GM18520 (cell line): ENCODE data around the gene CHST2.
A peak's percentile ranks its signal among the peaks of the same experiment; 100 is the strongest.

Experiments used
- ATAC-seq: cut with Tn5 transposase; IDR thresholded peaks from one replicate; pipeline ENCODE4 v1.9.1; 2021; ENCODE audit not compliant: unreplicated experiment

The CHST2 gene

GRCh38 chr3:143165612-143166285 lies 46.2 kb downstream of the CHST2 start:
- ATAC-seq, result peak; percentile 59

- ATAC-seq, result no peak
Observed at GRCh38 chr3:143166376-143166775, 46.8 kb downstream of the CHST2 start.

- ATAC-seq, result no peak
Observed at GRCh38 chr3:143167969-143168854, 48.6 kb downstream of the CHST2 start.

- ATAC-seq, result no peak
Observed at GRCh38 chr3:143168855-143169192, 49.3 kb downstream of the CHST2 start.

- ATAC-seq, result no peak
Observed at GRCh38 chr3:143170074-143170473, 50.5 kb downstream of the CHST2 start.

GRCh38 chr3:143170676-143171075 lies 51.1 kb downstream of the CHST2 start:
- ATAC-seq, result no peak

- peak; percentile 56 for ATAC-seq
Observed at GRCh38 chr3:143171141-143171980, 51.8 kb downstream of the CHST2 start.

GRCh38 chr3:143172062-143172794 lies 52.7 kb downstream of the CHST2 start:
- no peak for ATAC-seq

GRCh38 chr3:143172795-143173145 lies 53.2 kb downstream of the CHST2 start:
- no peak for ATAC-seq

GRCh38 chr3:143173242-143173641 lies 53.7 kb downstream of the CHST2 start:
- ATAC-seq, result no peak
